Caco-2 (cell line): Measurements from ENCODE around the gene MBD5. TPM values are rescaled to one million over a fixed set of nuclear protein-coding genes. Genes with fewer than 3 reads are reported as not detected.

Source experiments
- BruUV-seq: library from RNA; stranded (reverse); fragments of 400-500 nt; replicated peaks from 2 replicates; lab custom pipeline; 2021; lab: Mats Ljungman, UMichigan
- CTCF ChIA-PET: fragments of 300-600 bp; sonication (Branson Sonifier 250); formaldehyde crosslinking; loops from one replicate; lab custom pipeline; 2022; ENCODE audit warnings: antibody characterized with exemption; lab: Charles Lee
- POLR2A ChIA-PET: fragments of 300-600 bp; sonication (Branson Sonifier 250); formaldehyde crosslinking; loops from one replicate; lab custom pipeline; 2022; ENCODE audit warnings: antibody characterized with exemption; lab: Charles Lee
- DNase-seq, 2 experiments: peaks; one replicate each; pipeline versions ENCODE4 v3.0.0 to v3.0.0-alpha.2; 2020 to 2022
- H3K27me3 ChIP-seq: replicated peaks from 2 replicates; pipeline ENCODE4 v1.6.0; 2011; ENCODE audit warnings: low read length; ENCODE audit not compliant: control insufficient read depth, insufficient read depth
- H3K36me3 ChIP-seq: 2 replicates; pipeline ENCODE4 v1.5.1; 2011; ENCODE audit warnings: low read length; ENCODE audit not compliant: control insufficient read depth, insufficient read depth
- H3K4me1 ChIP-seq: fragments of 250-450 bp; sonication (Bioruptor Pico); 2 replicates; pipeline ENCODE4 v1.5.1; 2020; ENCODE audit warnings: mild to moderate bottlenecking
- H3K4me3 ChIP-seq: 2 replicates; pipeline ENCODE4 v1.5.1; 2011; ENCODE audit warnings: low read depth, mild to moderate bottlenecking, control low read depth, low read length
- H3K9me3 ChIP-seq: fragments of 250-450 bp; sonication (Bioruptor Pico); 2 replicates; pipeline ENCODE4 v1.5.1; 2020; ENCODE audit warnings: mild to moderate bottlenecking, moderate library complexity
- H3K27ac Mint-ChIP-seq: one replicate; pipeline ENCODE4 v1.8.0; 2022; ENCODE audit warnings: mixed read lengths; ENCODE audit not compliant: unreplicated experiment
- H3K27me3 Mint-ChIP-seq: one replicate; pipeline ENCODE4 v1.8.0; 2022; ENCODE audit warnings: mixed read lengths; ENCODE audit not compliant: insufficient read depth, unreplicated experiment
- H3K36me3 Mint-ChIP-seq: one replicate; pipeline ENCODE4 v1.8.0; 2022; ENCODE audit warnings: mild to moderate bottlenecking, mixed read lengths; ENCODE audit not compliant: insufficient read depth, unreplicated experiment
- H3K4me1 Mint-ChIP-seq: one replicate; pipeline ENCODE4 v1.8.0; 2022; ENCODE audit warnings: low read depth, mixed read lengths; ENCODE audit not compliant: unreplicated experiment
- H3K4me3 Mint-ChIP-seq: one replicate; pipeline ENCODE4 v1.8.0; 2022; ENCODE audit warnings: mild to moderate bottlenecking, moderate library complexity, mixed read lengths; ENCODE audit not compliant: unreplicated experiment
- H3K9me3 Mint-ChIP-seq: one replicate; pipeline ENCODE4 v1.8.0; 2022; ENCODE audit warnings: mixed read lengths; ENCODE audit not compliant: unreplicated experiment
- CTCF ChIP-seq, 2 experiments: fragments of 200-600 bp in 1 of 2; IDR thresholded peaks; 1 replicate in 1 of 2; 2 replicates in 1 of 2; pipeline versions ENCODE4 v1.5.1 to v1.8.0; 2011 to 2022; ENCODE audit warnings: antibody characterized with exemption in 1 of 2, control low read depth in 1 of 2, inconsistent platforms in 1 of 2, low read depth in 1 of 2, low read length in 1 of 2, mild to moderate bottlenecking in 1 of 2, moderate library complexity in 1 of 2; ENCODE audit not compliant: insufficient read depth in 1 of 2, severe bottlenecking in 1 of 2, unreplicated experiment in 1 of 2
- intact Hi-C: fragments of 100-400 bp; cut with micrococcal nuclease; formaldehyde crosslinking; loops from one replicate; pipeline ENCODE4 v1.10.0; 2022; ENCODE audit not compliant: unreplicated experiment
- total RNA-seq: library from RNA; stranded (reverse); gene quantifications from 2 replicates; pipeline ENCODE4 v1.2.3, GENCODE V29; 2022

Gene MBD5
- total RNA-seq, 1 experiment from 2014 or later: 23.7 TPM

- H3K4me3 ChIP-seq: no peak overlapping the region
- DNase-seq: no peak
- intact Hi-C loops: no loop called here
- Mint-ChIP-seq H3K27ac (no peak overlapping the region), H3K4me3 (no peak overlapping the region), H3K9me3 (no peaks in the 10 kb centered on the region), H3K27me3 (no peaks in the 10 kb centered on the region), H3K36me3 (no peaks in the 10 kb centered on the region), H3K4me1 (no peaks in the 10 kb centered on the region)
- H3K9me3 ChIP-seq: no peaks in the 10 kb centered on the region
- TF ChIP-seq CTCF (IDR thresholded peaks at IDR 0.05; ENCODE audit: insufficient read depth in 1 of 2, low read depth in 1 of 2, low read length in 1 of 2, severe bottlenecking in 1 of 2, unreplicated experiment in 1 of 2): no peak
- no peaks in the 10 kb centered on the region for H3K27me3 ChIP-seq
- H3K36me3 ChIP-seq: no peaks in the 10 kb centered on the region
- BruUV-seq: no TSS peak
- POLR2A ChIA-PET: no interaction called here
- CTCF ChIA-PET: no interaction called here
- no peaks in the 10 kb centered on the region for H3K4me1 ChIP-seq
Observed at GRCh38 chr2:148167855-148168254, 147.0 kb downstream of the MBD5 start.

DNA sequence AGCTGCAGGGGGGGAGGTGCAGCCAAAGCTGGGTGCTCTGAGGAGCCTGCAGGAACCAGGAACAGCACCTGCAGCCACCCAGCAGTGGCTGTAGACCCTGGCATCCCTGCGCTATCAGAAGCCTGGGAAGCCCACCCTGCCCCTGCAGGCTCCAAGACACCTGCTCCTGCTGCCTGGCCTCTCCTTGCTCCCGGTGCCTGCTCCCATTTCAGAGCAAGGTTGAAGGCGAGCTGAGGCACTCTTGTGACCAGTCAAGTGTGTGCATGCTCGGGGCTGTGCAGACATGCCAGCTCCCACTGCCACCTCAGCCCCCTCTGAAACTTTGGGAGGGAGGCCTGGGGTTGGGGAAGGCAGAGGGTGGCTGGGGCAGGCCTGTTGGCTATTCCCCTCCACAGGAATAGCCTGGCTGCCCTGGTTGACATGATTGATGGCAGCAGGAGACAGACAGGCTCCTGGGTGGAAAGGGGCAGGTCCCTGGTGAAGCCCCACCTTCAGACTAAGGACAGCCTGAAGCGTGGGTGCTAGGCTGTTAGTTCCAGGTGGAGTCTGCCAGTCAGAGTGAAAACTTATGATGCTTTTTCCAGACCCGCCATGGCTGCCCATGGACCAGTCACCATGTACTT, 151.4 kb downstream of the MBD5 start:
- intact Hi-C loops: no loop called here
- no TSS peak for BruUV-seq
- no peak overlapping the region for H3K4me3 ChIP-seq
- TF ChIP-seq CTCF (IDR thresholded peaks at IDR 0.05; ENCODE audit: insufficient read depth in 1 of 2, low read depth in 1 of 2, low read length in 1 of 2, severe bottlenecking in 1 of 2, unreplicated experiment in 1 of 2): no peak
- Mint-ChIP-seq H3K27ac (no peak overlapping the region), H3K27me3 (no peaks in the 10 kb centered on the region), H3K36me3 (no peaks in the 10 kb centered on the region), H3K9me3 (no peaks in the 10 kb centered on the region), H3K4me1 (no peaks in the 10 kb centered on the region), H3K4me3 (no peak overlapping the region)
- no peak for DNase-seq
- no peaks in the 10 kb centered on the region for H3K4me1 ChIP-seq
- H3K36me3 ChIP-seq: no peaks in the 10 kb centered on the region
- no peaks in the 10 kb centered on the region for H3K27me3 ChIP-seq
- ChIA-PET POLR2A (no interaction called here), CTCF (no interaction called here)
- H3K9me3 ChIP-seq: no peaks in the 10 kb centered on the region

- Mint-ChIP-seq H3K4me3 (no peak overlapping the region), H3K36me3 (no peaks in the 10 kb centered on the region), H3K4me1 (no peaks in the 10 kb centered on the region), H3K27ac (no peak overlapping the region), H3K9me3 (no peaks in the 10 kb centered on the region), H3K27me3 (no peaks in the 10 kb centered on the region)
- Histone ChIP-seq H3K36me3 (no peaks in the 10 kb centered on the region), H3K4me1 (no peaks in the 10 kb centered on the region), H3K4me3 (no peak overlapping the region), H3K27me3 (no peaks in the 10 kb centered on the region), H3K9me3 (no peaks in the 10 kb centered on the region)
- ChIA-PET POLR2A (no interaction called here), CTCF (no interaction called here)
- TF ChIP-seq CTCF (IDR thresholded peaks at IDR 0.05; ENCODE audit: insufficient read depth in 1 of 2, low read depth in 1 of 2, low read length in 1 of 2, severe bottlenecking in 1 of 2, unreplicated experiment in 1 of 2): no peak
- no peak for DNase-seq
- no TSS peak for BruUV-seq
- intact Hi-C loops: no loop called here
Observed at GRCh38 chr2:148173168-148173567, 152.3 kb downstream of the MBD5 start.
